HEK293 (cell line): ENCODE data around the gene PTMA.

Experiments used
- HOXC10 ChIP-seq: sonication (generic); formaldehyde crosslinking; IDR thresholded peaks from 2 replicates; pipeline ENCODE4 v1.8.1; 2023; ENCODE audit warnings: mild to moderate bottlenecking, missing genetic modification reagents
- OVOL3 ChIP-seq: fragments of 450-650 bp; formaldehyde crosslinking; IDR thresholded peaks from 2 replicates; pipeline ENCODE4 v1.5.1; 2016; ENCODE audit warnings: missing biosample characterization, missing genetic modification characterization
- SETDB1 ChIP-seq: IDR thresholded peaks from one replicate; pipeline ENCODE4 v1.6.1; 2017; ENCODE audit warnings: mild to moderate bottlenecking, low read length, moderate library complexity, mixed read lengths; ENCODE audit not compliant: insufficient read length
- TRIM28 ChIP-seq: IDR thresholded peaks from 2 replicates; pipeline ENCODE4 v1.6.1; 2011; ENCODE audit warnings: low read length, control low read depth, borderline replicate concordance
- ZBTB1 ChIP-seq: fragments of 450-650 bp; formaldehyde crosslinking; IDR thresholded peaks from 2 replicates; pipeline ENCODE4 v1.5.1; 2016; ENCODE audit warnings: missing biosample characterization, missing genetic modification characterization
- ZBTB11 ChIP-seq: fragments of 450-650 bp; formaldehyde crosslinking; conservative IDR thresholded peaks from 2 replicates; pipeline ENCODE4 v1.5.1; 2016; ENCODE audit warnings: low read depth, missing biosample characterization, missing genetic modification characterization
- ZBTB6 ChIP-seq: fragments of 450-650 bp; formaldehyde crosslinking; IDR thresholded peaks from 2 replicates; pipeline ENCODE4 v1.5.1; 2017; ENCODE audit warnings: missing biosample characterization, missing genetic modification characterization
- ZFP69B ChIP-seq: fragments of 450-650 bp; formaldehyde crosslinking; IDR thresholded peaks from 2 replicates; pipeline ENCODE4 v1.5.1; 2016; ENCODE audit warnings: missing biosample characterization, missing genetic modification characterization
- ZIC2 ChIP-seq: fragments of 450-650 bp; formaldehyde crosslinking; IDR thresholded peaks from 2 replicates; pipeline ENCODE4 v1.5.1; 2016; ENCODE audit warnings: missing biosample characterization, missing genetic modification characterization
- ZNF10 ChIP-seq: fragments of 450-650 bp; formaldehyde crosslinking; IDR thresholded peaks from 2 replicates; pipeline ENCODE4 v1.5.1; 2017; ENCODE audit warnings: missing biosample characterization, missing genetic modification characterization
- ZNF121 ChIP-seq: fragments of 450-650 bp; formaldehyde crosslinking; IDR thresholded peaks from 2 replicates; pipeline ENCODE4 v1.5.1; 2016; ENCODE audit warnings: missing biosample characterization, missing genetic modification characterization
- ZNF133 ChIP-seq: fragments of 450-650 bp; formaldehyde crosslinking; IDR thresholded peaks from 2 replicates; pipeline ENCODE4 v1.5.1; 2016; ENCODE audit warnings: missing biosample characterization, missing genetic modification characterization
- ZNF175 ChIP-seq: fragments of 450-650 bp; formaldehyde crosslinking; IDR thresholded peaks from 2 replicates; pipeline ENCODE4 v1.5.1; 2016; ENCODE audit warnings: missing biosample characterization, missing genetic modification characterization
- ZNF26 ChIP-seq: fragments of 450-650 bp; formaldehyde crosslinking; IDR thresholded peaks from 2 replicates; pipeline ENCODE4 v1.5.1; 2016; ENCODE audit warnings: missing biosample characterization, missing genetic modification characterization
- ZNF280C ChIP-seq: fragments of 450-650 bp; formaldehyde crosslinking; IDR thresholded peaks from 2 replicates; pipeline ENCODE4 v1.5.1; 2016; ENCODE audit warnings: missing biosample characterization, missing genetic modification characterization
- ZNF324 ChIP-seq: fragments of 450-650 bp; formaldehyde crosslinking; IDR thresholded peaks from 2 replicates; pipeline ENCODE4 v1.5.1; 2016; ENCODE audit warnings: missing biosample characterization, missing genetic modification characterization
- ZNF354C ChIP-seq: fragments of 450-650 bp; formaldehyde crosslinking; IDR thresholded peaks from 2 replicates; pipeline ENCODE4 v1.5.1; 2016; ENCODE audit warnings: missing biosample characterization, missing genetic modification characterization, low read depth, borderline replicate concordance
- ZNF416 ChIP-seq: fragments of 450-650 bp; formaldehyde crosslinking; IDR thresholded peaks from 2 replicates; pipeline ENCODE4 v1.5.1; 2016; ENCODE audit warnings: missing biosample characterization, missing genetic modification characterization
- ZNF600 ChIP-seq: fragments of 450-650 bp; formaldehyde crosslinking; IDR thresholded peaks from 2 replicates; pipeline ENCODE4 v1.5.1; 2016; ENCODE audit warnings: missing biosample characterization, missing genetic modification characterization
- ZNF692 ChIP-seq: fragments of 450-650 bp; formaldehyde crosslinking; IDR thresholded peaks from 2 replicates; pipeline ENCODE4 v1.5.1; 2016; ENCODE audit warnings: missing biosample characterization, missing genetic modification characterization
- ZNF701 ChIP-seq: fragments of 450-650 bp; formaldehyde crosslinking; IDR thresholded peaks from 2 replicates; pipeline ENCODE4 v1.5.1; 2016; ENCODE audit warnings: missing biosample characterization, missing genetic modification characterization
- ZNF791 ChIP-seq: fragments of 450-650 bp; formaldehyde crosslinking; IDR thresholded peaks from 2 replicates; pipeline ENCODE4 v1.5.1; 2016; ENCODE audit warnings: missing biosample characterization, missing genetic modification characterization
- ZNF837 ChIP-seq: fragments of 450-650 bp; formaldehyde crosslinking; IDR thresholded peaks from 2 replicates; pipeline ENCODE4 v1.5.1; 2016; ENCODE audit warnings: missing biosample characterization, missing genetic modification characterization
- TF ChIP-seq, protein P1 (sequence below): fragments of 450-650 bp; formaldehyde crosslinking; optimal IDR thresholded peaks from 2 replicates; pipeline ENCODE3; 2016; ENCODE audit warnings: missing biosample characterization, mild to moderate bottlenecking, missing genetic modification characterization
- TF ChIP-seq, protein P2 (sequence below): fragments of 450-650 bp; IDR thresholded peaks from 2 replicates; pipeline ENCODE4 v1.5.1; 2018; ENCODE audit warnings: missing biosample characterization, missing genetic modification characterization
- TF ChIP-seq, protein P3 (sequence below): fragments of 450-650 bp; formaldehyde crosslinking; IDR thresholded peaks from 2 replicates; pipeline ENCODE4 v1.5.1; 2016; ENCODE audit warnings: missing biosample characterization, missing genetic modification characterization

The PTMA gene

DNA sequence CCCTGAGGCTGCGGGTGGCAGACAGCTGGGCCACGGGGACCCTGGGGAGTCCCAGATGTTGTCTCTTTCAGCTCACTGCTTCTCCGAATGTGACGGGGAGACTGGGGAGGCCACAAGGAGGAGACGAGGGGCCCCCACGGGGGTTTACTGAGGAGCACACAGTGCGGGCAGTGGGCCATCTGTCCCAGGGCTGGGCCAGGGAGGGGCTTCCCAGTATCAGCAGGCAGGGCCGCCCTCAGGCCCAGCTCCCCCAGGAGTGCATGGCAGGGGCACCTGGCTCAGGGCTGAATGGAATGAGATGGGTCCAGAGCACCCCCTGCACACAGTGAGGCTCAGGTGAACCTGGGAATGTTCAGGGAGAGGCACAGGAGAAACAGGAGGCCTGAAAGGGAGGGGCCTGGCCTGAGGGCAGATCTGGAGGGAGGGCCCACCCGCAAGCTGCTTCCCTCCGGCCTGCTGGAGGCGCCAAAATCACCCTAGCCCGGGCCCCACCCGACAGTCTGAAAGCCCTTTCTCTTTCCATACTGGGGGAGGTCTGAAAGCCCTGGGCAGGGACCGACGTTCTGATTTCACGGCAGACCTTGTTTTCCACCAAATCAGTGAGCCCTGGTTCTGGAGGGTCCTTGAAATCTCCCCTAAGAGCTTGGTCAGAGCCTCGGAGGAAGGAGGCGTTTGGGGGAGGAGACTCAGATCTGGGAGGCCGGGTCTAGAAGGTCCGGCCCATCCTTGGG is 35.5 kb upstream of the PTMA start (continued):
- TF ChIP-seq ZBTB11 (tag by site-specific recombination) (peak; percentile 8; the same call in 1 of the 2 replicates), ZNF133 (tag by site-specific recombination) (no peak), ZBTB1 (tag by site-specific recombination) (no peak), ZNF692 (peak; percentile 99), SETDB1 (no peak), ZNF121 (tag by site-specific recombination) (no peak), ZNF10 (tag by site-specific recombination) (no peak), ZNF600 (no peak), ZNF416 (tag by site-specific recombination) (no peak), ZNF791 (tag by site-specific recombination) (no peak), ZNF280C (tag by site-specific recombination) (no peak), ZNF324 (tag by site-specific recombination) (no peak), ZIC2 (tag by site-specific recombination) (peak; percentile 54; the same call in 1 of the 2 replicates), ZNF354C (tag by site-specific recombination) (no peak), ZNF175 (no peak), ZNF26 (tag by site-specific recombination) (no peak), ZFP69B (tag by site-specific recombination) (peak; percentile 99), ZNF701 (tag by site-specific recombination) (no peak), HOXC10 (no peak), TRIM28 (no peak), ZNF837 (tag by site-specific recombination) (no peak), OVOL3 (tag by site-specific recombination) (no peak), ZBTB6 (tag by site-specific recombination) (no peak)
- TF ChIP-seq, protein P1, sequence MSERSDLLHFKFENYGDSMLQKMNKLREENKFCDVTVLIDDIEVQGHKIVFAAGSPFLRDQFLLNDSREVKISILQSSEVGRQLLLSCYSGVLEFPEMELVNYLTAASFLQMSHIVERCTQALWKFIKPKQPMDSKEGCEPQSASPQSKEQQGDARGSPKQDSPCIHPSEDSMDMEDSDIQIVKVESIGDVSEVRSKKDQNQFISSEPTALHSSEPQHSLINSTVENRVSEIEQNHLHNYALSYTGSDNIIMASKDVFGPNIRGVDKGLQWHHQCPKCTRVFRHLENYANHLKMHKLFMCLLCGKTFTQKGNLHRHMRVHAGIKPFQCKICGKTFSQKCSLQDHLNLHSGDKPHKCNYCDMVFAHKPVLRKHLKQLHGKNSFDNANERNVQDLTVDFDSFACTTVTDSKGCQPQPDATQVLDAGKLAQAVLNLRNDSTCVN (tag by site-specific recombination): no peak
- TF ChIP-seq, protein P2, sequence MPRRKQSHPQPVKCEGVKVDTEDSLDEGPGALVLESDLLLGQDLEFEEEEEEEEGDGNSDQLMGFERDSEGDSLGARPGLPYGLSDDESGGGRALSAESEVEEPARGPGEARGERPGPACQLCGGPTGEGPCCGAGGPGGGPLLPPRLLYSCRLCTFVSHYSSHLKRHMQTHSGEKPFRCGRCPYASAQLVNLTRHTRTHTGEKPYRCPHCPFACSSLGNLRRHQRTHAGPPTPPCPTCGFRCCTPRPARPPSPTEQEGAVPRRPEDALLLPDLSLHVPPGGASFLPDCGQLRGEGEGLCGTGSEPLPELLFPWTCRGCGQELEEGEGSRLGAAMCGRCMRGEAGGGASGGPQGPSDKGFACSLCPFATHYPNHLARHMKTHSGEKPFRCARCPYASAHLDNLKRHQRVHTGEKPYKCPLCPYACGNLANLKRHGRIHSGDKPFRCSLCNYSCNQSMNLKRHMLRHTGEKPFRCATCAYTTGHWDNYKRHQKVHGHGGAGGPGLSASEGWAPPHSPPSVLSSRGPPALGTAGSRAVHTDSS (tag by site-specific recombination): no peak
- TF ChIP-seq, protein P3, sequence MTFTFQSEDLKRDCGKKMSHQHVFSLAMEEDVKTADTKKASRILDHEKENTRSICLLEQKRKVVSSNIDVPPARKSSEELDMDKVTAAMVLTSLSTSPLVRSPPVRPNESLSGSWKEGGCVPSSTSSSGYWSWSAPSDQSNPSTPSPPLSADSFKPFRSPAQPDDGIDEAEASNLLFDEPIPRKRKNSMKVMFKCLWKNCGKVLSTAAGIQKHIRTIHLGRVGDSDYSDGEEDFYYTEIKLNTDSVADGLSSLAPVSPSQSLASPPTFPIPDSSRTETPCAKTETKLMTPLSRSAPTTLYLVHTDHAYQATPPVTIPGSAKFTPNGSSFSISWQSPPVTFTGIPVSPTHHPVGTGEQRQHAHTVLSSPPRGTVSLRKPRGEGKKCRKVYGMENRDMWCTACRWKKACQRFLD (tag by site-specific recombination): no peak
